SJCRH30 (cell line): ENCODE results near the gene S100A13. TPM values are rescaled to one million over a fixed set of nuclear protein-coding genes. Genes with fewer than 3 reads are reported as not detected.
A peak's percentile ranks its signal among the peaks of the same experiment; 100 is the strongest.
"Not testable (repeated sequence)": the region's sequence is repeated elsewhere in the genome, so short reads cannot be mapped to it uniquely, and the experiment has no call there.

Source experiments
- DNase-seq, 2 experiments: peaks; one replicate each; pipeline ENCODE4 v3.0.0-alpha.2; 2015 to 2020
- H3K27ac ChIP-seq: fragments of 250-450 bp; sonication (Bioruptor Pico); 2 replicates; pipeline ENCODE4 v1.5.1; 2020; ENCODE audit warnings: mild to moderate bottlenecking, moderate library complexity
- H3K27me3 ChIP-seq: fragments of 250-450 bp; sonication (Bioruptor Pico); 2 replicates; pipeline ENCODE4 v1.5.1; 2020; ENCODE audit warnings: mild to moderate bottlenecking, moderate library complexity
- H3K36me3 ChIP-seq: fragments of 250-450 bp; sonication (Bioruptor Pico); 2 replicates; pipeline ENCODE4 v1.5.1; 2020; ENCODE audit warnings: mild to moderate bottlenecking, moderate library complexity
- H3K4me1 ChIP-seq: fragments of 250-450 bp; sonication (Bioruptor Pico); 2 replicates; pipeline ENCODE4 v1.5.1; 2020; ENCODE audit warnings: mild to moderate bottlenecking, moderate library complexity
- H3K4me3 ChIP-seq: fragments of 250-450 bp; sonication (Bioruptor Pico); 2 replicates; pipeline ENCODE4 v1.5.1; 2020; ENCODE audit warnings: mild to moderate bottlenecking, moderate library complexity
- H3K9me3 ChIP-seq: fragments of 250-450 bp; sonication (Bioruptor Pico); replicated peaks from 2 replicates; pipeline ENCODE4 v1.5.1; 2020; ENCODE audit warnings: mild to moderate bottlenecking, moderate library complexity
- total RNA-seq: library from RNA; depleted of rRNA; stranded (reverse); fragments of >200 nt; shearing (Covaris generic); gene quantifications from 2 replicates; pipeline ENCODE4 v1.2.3, GENCODE V29; 2014

The S100A13 gene
- total RNA-seq, 1 experiment from 2014 or later = 100 TPM

GRCh38 chr1:153610334-153610733 lies 17.0 kb downstream of the S100A13 start:
- Histone ChIP-seq H3K36me3 (no peaks in the 10 kb centered on the region), H3K4me3 (no peak overlapping the region), H3K4me1 (peaks cover 33% of the 10 kb centered on the region), H3K9me3 (no peaks in the 10 kb centered on the region), H3K27ac (no peak overlapping the region), H3K27me3 (no peaks in the 10 kb centered on the region)
- DNase-seq = no peak

DNA sequence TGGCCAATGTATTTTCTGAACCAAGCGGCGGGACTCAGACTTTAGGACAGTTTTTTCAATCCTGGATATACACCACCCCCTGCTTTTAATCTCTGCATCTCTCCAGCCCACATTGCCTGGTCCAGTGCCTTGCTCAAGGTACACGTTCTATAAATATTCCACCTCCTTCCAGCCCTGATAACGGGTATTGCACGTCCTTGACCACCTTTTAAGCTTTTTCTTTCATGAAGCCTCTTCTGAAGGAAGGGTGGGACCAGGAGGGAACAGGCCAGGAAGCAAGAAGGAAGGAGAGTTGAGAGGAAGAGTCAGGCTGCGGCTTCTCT lies 17.8 kb downstream of the S100A13 start:
- Histone ChIP-seq H3K27me3 (no peaks in the 10 kb centered on the region), H3K36me3 (no peaks in the 10 kb centered on the region), H3K4me3 (peak overlapping the region; percentile 40; the same call in 1 of the 2 replicates), H3K27ac (peak overlapping the region; percentile 95), H3K9me3 (no peaks in the 10 kb centered on the region), H3K4me1 (peaks cover 33% of the 10 kb centered on the region)
- no peak for DNase-seq

- peaks cover 33% of the 10 kb centered on the region for H3K4me1 ChIP-seq
- peak overlapping the region; percentile 95 for H3K27ac ChIP-seq
- peak overlapping the region; percentile 40 for H3K4me3 ChIP-seq
- H3K27me3 ChIP-seq = no peaks in the 10 kb centered on the region
- H3K9me3 ChIP-seq = no peaks in the 10 kb centered on the region
- DNase-seq = peak; percentile 74 to 77
- H3K36me3 ChIP-seq = no peaks in the 10 kb centered on the region
These were observed 18.3 kb downstream of the S100A13 start for GRCh38 chr1:153608742-153609584.

DNA sequence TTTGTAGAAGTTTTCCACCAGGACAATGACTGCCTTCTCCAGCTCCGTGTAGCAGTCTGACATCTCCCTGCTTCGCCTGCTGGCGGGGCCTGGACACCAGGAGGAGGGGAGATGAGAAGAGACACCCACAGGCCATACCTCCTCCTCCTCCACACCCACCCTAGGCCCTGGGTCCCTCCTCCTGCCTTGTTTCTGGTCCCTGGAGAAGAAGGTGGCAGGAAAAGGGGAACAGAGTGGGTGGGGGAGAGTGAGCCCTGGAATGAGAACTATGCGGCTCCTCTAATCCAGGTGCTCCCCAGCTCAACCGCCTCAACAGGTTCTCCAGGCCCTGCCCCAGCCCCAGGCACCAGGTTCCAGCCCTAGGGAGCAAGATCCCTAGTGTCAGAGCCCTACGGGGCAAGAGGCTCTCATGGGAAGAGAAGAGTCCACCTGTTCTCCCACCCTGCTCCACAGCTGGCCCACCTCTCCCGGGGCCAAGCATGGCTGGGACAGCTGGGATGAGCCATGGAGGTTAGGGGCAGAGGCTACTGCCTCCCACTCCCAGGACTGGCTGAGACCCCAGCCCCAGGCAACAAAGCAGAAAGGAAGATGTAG lies 19.1 kb downstream of the S100A13 start:
- peak; percentile 31 to 52 for DNase-seq
- no peaks in the 10 kb centered on the region for H3K27me3 ChIP-seq
- H3K27ac ChIP-seq = peak overlapping the region; percentile 95
- H3K4me1 ChIP-seq = peaks cover 33% of the 10 kb centered on the region
- H3K9me3 ChIP-seq = no peaks in the 10 kb centered on the region
- H3K4me3 ChIP-seq = peak overlapping the region; percentile 40
- no peaks in the 10 kb centered on the region for H3K36me3 ChIP-seq

DNA sequence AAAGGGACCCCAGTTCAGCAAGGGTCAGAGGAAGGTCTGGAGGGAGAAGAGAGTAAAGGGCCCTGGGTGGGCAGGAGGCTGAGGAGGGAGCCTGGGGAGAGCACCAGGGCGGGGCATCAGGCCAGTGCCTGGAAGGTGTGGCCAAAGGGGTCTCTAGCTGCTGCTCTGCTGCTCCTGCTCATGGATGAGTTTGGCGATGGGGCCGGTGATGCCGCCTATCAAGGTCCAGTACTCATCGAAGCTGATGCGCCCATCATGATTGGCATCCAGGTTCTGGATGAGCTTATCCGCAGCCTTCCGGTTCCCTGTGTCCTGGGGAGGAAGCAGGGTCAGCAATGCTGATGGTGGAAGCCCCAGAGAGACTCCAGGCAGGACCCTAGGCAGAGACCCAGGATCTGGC lies 19.9 kb downstream of the S100A13 start:
- Histone ChIP-seq H3K4me3 (no peak overlapping the region), H3K9me3 (no peaks in the 10 kb centered on the region), H3K27me3 (no peaks in the 10 kb centered on the region), H3K27ac (no peak overlapping the region; the same call in 1 of the 2 replicates), H3K4me1 (peaks cover 33% of the 10 kb centered on the region), H3K36me3 (no peaks in the 10 kb centered on the region)
- no peak for DNase-seq

GRCh38 chr1:153606194-153606593 lies 21.1 kb downstream of the S100A13 start:
- Histone ChIP-seq H3K4me3 (no peak overlapping the region), H3K4me1 (peaks cover 30% of the 10 kb centered on the region), H3K36me3 (no peaks in the 10 kb centered on the region), H3K27ac (no peak overlapping the region), H3K9me3 (no peaks in the 10 kb centered on the region), H3K27me3 (no peaks in the 10 kb centered on the region)
- DNase-seq = no peak

DNA sequence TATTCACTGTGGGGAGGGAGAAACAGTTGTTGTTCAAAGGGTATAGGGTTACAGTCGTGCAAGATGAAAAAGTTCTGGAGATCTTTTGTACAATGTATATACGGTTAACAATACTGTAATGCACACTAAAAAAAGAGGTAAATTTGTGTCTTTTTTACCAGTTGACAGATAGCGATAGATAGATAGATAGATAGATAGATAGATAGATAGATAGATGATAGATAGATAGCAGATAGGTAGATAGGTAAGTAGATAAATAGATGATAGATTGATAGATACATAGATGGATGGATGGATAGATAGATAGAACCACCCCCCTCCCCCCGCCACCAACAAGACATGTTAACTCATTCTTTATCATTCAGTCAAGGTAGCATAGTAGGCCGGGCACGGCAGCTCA lies 24.6 kb downstream of the S100A13 start:
- Histone ChIP-seq H3K9me3 (no peaks in the 10 kb centered on the region), H3K27ac (no peak overlapping the region), H3K4me1 (peaks cover 27% of the 10 kb centered on the region), H3K4me3 (no peak overlapping the region), H3K27me3 (no peaks in the 10 kb centered on the region), H3K36me3 (no peaks in the 10 kb centered on the region)
- DNase-seq = no peak

GRCh38 chr1:153599847-153600246 lies 27.5 kb downstream of the S100A13 start:
- Histone ChIP-seq H3K27me3 (no peaks in the 10 kb centered on the region), H3K36me3 (no peaks in the 10 kb centered on the region), H3K27ac (peak overlapping the region; percentile 84), H3K4me3 (no peak overlapping the region), H3K4me1 (peaks cover 18% of the 10 kb centered on the region), H3K9me3 (no peaks in the 10 kb centered on the region)
- no peak for DNase-seq

DNA sequence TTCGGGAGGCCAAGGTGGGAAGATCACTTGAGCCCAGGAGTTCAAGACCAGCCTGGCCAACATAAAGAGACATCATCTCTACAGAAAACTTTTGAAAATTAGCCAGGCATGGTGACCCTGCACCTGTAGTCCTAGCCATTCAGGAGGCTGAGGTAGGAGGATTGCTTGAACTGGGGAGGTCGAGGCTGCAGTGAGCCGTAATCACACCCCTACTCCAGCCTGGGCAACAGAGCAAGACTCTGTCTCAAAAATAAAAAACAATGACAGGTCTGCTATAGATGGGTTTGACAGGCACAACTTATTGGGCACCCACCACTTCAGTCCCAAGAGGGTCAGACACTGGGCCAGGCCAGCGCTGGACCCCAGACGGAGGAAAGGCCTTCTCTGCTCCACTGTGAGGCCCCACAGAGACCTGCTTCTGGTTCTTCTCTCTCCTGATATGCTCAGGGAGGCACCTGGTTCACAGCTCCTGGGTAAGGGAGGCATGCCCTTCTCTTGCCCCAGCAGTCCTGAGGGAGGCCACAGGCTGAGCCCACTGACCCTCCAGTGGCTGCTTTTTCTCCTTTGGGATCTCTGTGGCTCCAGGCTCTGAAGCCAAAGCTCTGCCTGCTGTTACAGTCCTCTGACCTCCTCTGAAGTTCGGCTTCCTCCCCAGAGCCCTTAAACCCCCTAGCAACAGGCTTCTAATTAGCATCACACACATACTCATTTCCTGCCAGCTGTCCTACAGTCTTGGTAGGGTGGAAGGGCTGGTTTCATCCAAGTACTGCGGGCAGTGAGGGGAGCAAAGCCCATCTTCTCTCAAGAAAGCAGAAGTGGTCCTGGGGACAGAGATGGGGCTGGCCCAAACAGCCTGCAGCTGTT lies 28.8 kb downstream of the S100A13 start:
- no peaks in the 10 kb centered on the region for H3K27me3 ChIP-seq
- DNase-seq = peak; percentile 89 to 95
- no peaks in the 10 kb centered on the region for H3K9me3 ChIP-seq
- no peak overlapping the region for H3K4me3 ChIP-seq
- no peaks in the 10 kb centered on the region for H3K36me3 ChIP-seq
- H3K27ac ChIP-seq = peak overlapping the region; percentile 84
- H3K4me1 ChIP-seq = peaks cover 21% of the 10 kb centered on the region

GRCh38 chr1:153597206-153597605 lies 30.1 kb downstream of the S100A13 start:
- H3K27ac ChIP-seq = no peak overlapping the region
- no peaks in the 10 kb centered on the region for H3K9me3 ChIP-seq
- no peak for DNase-seq
- H3K4me3 ChIP-seq = no peak overlapping the region
- H3K36me3 ChIP-seq = no peaks in the 10 kb centered on the region
- H3K4me1 ChIP-seq = peaks cover 21% of the 10 kb centered on the region
- no peaks in the 10 kb centered on the region for H3K27me3 ChIP-seq

- no peaks in the 10 kb centered on the region for H3K9me3 ChIP-seq
- H3K27ac ChIP-seq = no peak overlapping the region
- H3K4me3 ChIP-seq = no peak overlapping the region
- H3K4me1 ChIP-seq = peaks cover 3% of the 10 kb centered on the region
- DNase-seq = no peak
- no peaks in the 10 kb centered on the region for H3K36me3 ChIP-seq
- no peaks in the 10 kb centered on the region for H3K27me3 ChIP-seq
These were observed 34.6 kb downstream of the S100A13 start for GRCh38 chr1:153592748-153593147.

DNA sequence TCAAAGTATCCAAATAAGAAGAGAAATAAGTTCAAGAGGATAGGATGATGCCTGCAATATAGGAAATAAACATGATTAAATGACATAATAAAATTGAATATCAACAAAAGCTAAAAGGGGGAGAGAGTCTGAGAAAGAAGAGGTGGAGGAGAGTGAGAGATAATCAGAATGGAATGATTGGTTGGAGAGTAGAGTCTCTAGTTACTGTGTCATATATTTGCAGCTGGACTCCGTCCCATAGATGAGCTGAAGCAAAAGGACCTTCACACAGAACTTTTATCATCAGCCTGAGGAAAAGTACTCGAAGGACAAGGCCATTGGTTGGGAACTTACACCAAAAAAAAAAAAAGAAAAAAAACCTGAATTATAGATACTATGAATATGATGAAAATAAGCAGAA lies 38.8 kb downstream of the S100A13 start:
- Histone ChIP-seq H3K27me3 (no peaks in the 10 kb centered on the region), H3K4me1 (no peaks in the 10 kb centered on the region; the same call in 1 of the 2 replicates), H3K9me3 (no peaks in the 10 kb centered on the region), H3K4me3 (no peak overlapping the region), H3K27ac (no peak overlapping the region), H3K36me3 (no peaks in the 10 kb centered on the region)
- no peak for DNase-seq

GRCh38 chr1:153588033-153588432 lies 39.3 kb downstream of the S100A13 start:
- H3K27me3 ChIP-seq, H3K27ac ChIP-seq, H3K36me3 ChIP-seq, DNase-seq, H3K4me3 ChIP-seq, H3K9me3 ChIP-seq, H3K4me1 ChIP-seq: not testable (repeated sequence)

- Histone ChIP-seq H3K27me3 (no peaks in the 10 kb centered on the region), H3K9me3 (no peaks in the 10 kb centered on the region), H3K27ac (no peak overlapping the region), H3K4me3 (no peak overlapping the region), H3K36me3 (no peaks in the 10 kb centered on the region), H3K4me1 (no peaks in the 10 kb centered on the region)
- DNase-seq = no peak
These were observed 40.0 kb downstream of the S100A13 start for GRCh38 chr1:153587314-153587713.

DNA sequence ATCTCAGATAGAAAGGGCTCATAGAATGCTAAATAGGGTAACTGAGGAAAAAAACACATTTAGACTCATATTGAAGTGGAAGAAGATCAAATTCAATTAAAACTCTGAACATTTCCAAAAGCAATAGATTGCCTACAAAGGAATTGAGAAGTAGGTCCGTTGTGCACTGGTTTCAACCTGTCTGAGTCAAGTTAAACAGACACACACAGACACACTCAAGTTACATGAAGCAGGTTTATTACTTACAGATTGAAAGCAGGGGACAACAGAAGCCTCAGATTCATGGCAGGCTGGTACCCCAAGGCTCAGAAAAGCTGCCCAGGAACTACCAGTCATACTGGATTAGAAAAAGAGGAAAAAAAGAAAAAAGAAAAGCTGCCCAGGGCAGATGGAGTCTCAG lies 41.0 kb downstream of the S100A13 start:
- H3K36me3 ChIP-seq = no peaks in the 10 kb centered on the region
- H3K27me3 ChIP-seq = no peaks in the 10 kb centered on the region
- DNase-seq = no peak
- H3K9me3 ChIP-seq = no peaks in the 10 kb centered on the region
- H3K4me3 ChIP-seq = no peak overlapping the region
- no peak overlapping the region for H3K27ac ChIP-seq
- peaks cover 5% of the 10 kb centered on the region for H3K4me1 ChIP-seq
